HL-60/S4 treated with phorbol 12-myristate 13-acetate at 8.2 ng/mL for 4 days and 3 days (cell line): Measurements from ENCODE around the gene RNF181.
"Not testable (repeated sequence)": the region's sequence is repeated elsewhere in the genome, so short reads cannot be mapped to it uniquely, and the experiment has no call there.

Source experiments
- in situ Hi-C: fragments of 300-500 bp; cut with MboI; formaldehyde crosslinking; loops from 2 replicates; pipeline ENCODE4 v1.15.0; 2022; ENCODE audit warnings: low sequenced_read_pairs

Gene RNF181

DNA sequence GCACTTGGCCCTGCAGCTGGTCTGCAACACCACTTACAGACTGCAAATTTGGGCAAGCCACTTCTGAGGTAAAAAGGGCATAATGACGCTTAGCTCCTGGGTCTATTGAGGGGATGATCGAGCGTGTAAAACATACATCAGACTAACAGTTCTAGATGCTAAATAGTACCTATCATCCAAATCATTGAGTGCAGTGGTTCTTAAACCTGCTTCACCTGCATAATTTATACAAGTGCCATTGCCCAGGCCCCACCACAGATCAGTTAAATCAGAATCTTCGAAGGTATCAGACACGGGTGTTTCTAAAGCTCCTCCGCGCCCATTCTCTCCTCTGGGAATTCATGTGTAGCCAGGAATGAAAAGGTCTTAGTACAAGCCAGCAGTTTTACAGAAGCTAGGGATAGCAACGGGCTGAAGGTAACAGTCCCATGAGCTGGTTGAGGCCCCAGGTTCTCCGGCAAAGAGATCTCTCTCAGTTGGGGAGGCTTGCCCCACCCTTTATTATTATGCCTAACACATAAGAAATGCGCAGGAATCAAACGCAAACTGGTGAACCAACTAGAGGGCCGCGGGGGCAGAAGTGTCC, 737 bp upstream of the RNF181 start:
- in situ Hi-C loops = no loop called here

GRCh38 chr2:85596026-85596333, 435 bp downstream of the RNF181 start:
- in situ Hi-C loops = no loop called here

GRCh38 chr2:85596486-85597143, 1.1 kb downstream of the RNF181 start:
- in situ Hi-C loops = no loop called here

DNA sequence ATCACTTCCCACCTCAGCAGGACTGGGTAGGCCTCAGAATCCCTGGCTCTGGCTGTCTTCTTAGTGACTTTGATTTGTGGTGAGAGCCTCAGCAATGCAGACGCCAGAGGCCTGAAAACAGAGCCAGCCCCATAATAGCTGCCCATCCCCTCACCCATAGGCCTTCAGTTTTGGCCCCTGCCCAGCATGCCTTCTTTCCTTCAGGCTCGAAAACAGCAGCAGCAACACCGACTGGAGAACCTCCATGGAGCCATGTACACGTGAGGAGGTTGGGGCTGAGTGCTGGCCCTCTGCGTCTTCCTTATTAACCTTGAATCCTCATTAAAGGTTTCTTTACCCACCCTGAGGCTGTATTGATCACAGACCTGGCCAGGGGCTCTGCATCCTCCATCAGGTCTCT, 1.7 kb downstream of the RNF181 start:
- in situ Hi-C loops = no loop called here

GRCh38 chr2:85598594-85599340, 3.2 kb downstream of the RNF181 start:
- in situ Hi-C loops = no loop called here

DNA sequence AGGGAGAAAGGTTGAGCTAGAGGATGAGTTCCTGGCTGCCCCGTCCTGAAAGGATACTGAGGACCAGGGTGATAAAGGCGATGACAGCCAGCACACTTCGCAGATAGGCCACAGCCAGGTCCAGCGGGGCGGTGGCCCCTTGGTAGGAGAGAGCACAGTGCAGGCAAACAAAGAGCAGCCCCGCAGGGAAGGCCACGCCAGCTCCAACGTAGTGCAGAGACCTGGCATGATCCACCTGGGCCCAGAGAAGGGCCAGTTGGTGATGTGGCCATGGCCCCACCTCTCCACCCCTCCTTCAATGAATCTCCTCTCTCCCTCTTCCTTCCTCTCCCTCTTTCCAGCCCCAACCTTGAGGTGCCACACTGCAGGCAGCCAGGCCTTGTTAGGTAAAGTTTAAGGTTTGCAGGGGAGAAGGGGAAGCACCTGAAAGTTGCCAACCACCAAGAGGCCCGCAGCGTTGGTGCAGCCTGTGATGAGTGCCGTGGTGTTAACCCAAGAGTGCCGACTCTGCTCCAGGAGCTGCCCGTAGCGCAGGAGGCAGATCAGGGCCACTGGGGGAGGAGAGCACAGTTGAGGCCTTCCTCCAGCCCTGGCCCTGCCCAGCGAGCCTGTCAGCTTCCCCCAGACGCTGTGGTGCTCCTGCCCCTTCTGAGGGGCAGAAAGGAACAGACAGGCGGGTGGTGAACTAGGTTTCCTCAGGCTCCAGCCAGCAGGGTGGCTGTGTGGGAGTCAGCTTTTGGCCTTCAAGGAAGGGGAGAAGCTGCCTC, 4.1 kb downstream of the RNF181 start:
- in situ Hi-C loops = no loop called here

DNA sequence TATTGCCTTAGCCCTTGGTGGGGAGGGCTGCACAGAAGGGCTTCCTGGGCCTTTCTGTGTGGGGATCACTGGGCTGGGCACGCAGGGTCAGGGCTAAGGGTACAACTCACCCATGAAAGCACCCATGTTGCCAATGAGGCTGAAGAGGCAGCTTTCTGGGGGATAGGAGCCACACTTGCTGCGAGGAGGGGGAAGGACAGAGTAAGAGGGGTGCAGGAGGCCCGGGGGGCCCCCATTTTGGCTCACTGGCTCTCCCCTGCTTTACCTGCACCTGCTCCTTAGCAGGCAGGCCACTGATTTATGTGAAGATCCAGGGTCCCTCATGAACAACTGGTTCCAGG, 4.7 kb downstream of the RNF181 start:
- in situ Hi-C loops = no loop called here

- in situ Hi-C loops = no loop called here
Measured at GRCh38 chr2:85600951-85601770, 5.6 kb downstream of the RNF181 start.

- in situ Hi-C loops = no loop called here
Measured at GRCh38 chr2:85601771-85602475, 6.4 kb downstream of the RNF181 start.

DNA sequence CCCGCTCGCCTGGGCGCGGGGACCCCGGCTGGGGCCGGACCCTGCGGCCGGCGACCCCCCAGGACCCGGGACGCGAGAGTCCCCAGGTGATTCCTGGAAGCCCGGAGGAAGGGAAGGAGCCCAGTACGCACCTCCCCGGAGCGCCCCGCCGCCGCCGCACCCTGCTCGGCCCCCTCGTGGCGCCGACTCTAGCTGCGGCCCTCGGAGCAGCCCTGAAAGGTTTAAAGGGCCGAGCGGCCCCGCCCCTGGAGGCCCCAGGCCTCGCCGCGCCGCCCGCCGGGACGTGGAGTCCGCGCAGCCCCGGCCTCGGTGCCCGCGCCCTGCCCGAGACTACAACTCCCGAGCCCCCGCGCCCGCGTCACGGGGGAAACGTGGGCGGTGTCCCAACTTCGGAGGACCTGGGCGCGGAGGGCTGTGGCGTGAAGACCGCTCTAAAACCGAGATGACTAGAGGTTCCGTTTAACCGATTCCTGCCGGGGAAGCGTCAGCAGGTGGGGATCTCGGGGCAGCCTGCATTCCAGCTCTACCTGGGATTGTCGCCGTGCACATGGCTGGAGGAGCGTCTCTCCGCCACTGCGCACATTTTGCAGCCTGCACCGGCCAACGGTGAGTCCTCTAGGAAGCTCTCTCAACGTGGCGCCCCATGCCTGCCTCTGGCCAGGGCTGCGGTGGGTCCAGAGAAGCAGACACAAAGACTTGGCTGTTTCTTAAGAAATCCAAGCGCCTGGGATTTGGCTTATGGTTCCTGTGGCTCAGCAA, 7.1 kb downstream of the RNF181 start, which contains the start of gene TMEM150A:
TMEM150A (minus strand) TSS at position 223 of the 759 bp plus-strand sequence. CDS start 750 bp downstream, outside the sequence.
- in situ Hi-C loops = no loop called here

GRCh38 chr2:85604133-85604444, 8.5 kb downstream of the RNF181 start:
- in situ Hi-C loops = not testable (repeated sequence)

DNA sequence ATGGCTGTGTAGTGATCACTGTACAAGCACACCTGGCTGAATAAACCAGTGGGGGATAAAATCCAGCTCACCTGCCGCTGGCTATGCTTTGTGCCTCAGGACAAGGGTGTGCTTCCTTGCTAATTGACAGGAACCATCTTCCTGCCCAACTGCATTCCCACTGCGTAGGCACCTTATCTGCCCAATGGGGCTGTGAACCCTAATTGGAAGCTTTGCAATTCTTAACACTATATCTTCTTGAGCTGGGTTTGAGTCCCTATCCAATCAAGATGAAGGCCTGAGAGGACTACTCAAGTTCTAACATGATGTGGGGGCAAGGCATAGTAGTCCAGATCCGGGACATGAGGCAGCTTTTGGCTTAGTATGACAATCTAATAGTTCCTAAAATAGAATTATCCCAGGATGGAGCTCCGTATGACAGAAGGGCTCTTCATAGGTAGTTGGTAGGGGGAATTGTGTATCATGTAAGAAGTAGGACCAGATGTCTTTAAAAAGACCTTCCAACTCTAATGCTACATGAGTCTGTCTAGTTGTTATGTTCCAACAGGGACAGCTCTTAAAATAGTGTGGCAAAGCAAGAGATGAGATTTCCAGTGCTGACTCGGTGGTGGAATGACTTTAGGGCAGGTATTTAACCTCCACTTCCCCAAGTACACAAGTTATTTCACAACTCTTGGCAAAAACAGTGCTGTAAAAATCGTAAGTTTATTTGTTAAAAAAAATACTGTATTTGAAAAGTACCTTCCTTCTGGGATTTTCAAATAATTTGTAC, 9.2 kb downstream of the RNF181 start:
- in situ Hi-C loops = no loop called here

DNA sequence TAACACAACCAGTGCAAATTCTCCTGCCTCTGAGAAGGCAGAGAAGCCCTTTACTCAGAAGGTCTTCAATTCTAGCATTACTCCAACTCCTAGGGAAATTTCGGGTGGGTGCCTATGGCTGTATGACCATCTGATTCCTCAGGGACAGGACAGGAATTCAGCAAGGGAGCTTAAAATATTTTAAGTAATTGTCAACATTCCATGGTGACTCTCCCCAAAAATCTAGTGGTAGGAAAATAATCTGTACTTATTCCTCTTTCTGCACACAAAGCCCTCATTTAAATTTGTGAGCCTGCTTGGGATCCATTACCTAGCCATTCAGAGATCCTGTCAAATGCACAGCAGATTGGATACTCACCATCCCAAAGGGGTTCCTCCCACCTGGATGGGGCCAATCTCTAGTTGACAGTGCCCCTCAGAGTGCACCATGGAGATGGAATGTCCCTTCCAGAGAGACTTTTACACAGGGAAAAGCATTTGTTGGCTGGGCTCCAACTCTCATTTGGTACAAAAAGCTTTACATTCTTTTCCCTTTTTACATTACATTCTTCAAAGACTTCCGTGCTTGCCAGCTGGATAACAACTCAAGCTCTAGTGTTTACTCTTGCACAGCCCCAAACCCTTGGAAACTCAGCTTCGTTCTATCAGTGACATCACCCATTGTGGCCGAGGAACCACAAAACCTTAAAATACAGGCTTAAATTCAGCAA, 10.0 kb downstream of the RNF181 start:
- in situ Hi-C loops = no loop called here

DNA sequence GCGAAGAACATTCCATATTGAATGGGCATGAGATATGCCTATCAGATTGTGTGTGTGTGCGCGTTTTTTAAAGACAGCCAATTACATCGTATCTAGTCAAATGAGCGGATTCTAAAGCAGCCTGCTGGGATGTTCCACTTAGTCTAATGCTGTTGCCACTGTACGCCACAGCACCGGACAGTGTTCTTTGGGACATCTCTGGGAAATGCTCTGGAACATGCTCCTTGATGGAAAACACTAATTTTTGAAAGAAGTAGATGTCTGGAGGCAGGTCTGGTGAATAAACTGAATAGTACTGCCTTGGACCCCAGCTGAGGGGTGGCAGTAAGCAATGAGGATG, 10.5 kb downstream of the RNF181 start:
- in situ Hi-C loops = no loop called here

GRCh38 chr2:85607268-85608215, 12.0 kb downstream of the RNF181 start:
- in situ Hi-C loops = no loop called here

DNA sequence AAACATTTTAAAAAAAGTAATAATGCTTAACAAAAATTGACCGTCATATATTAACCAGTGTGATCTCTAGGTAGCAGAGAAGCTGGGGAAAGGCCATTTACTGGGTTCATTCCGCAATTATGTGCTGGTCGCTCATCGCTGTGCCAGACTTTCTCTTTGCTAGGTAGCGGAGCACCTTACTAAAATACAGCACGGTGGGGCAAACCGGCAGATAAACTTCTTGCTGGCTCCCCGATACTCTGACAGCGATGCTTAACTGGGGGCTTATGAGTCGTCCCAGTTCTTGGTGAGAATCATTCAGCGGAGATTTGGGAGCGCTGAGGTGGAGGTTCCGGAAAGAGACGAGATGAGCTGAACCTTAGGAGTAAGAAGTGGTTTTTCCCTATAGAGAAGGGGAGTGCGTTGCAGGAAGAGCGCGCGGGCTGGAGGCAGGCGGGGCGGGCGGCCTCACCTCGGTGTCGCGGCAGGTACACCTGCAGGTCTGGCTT, 15.7 kb downstream of the RNF181 start:
- in situ Hi-C loops = no loop called here
